Measurements from ENCODE around the gene RARB.

DNA sequence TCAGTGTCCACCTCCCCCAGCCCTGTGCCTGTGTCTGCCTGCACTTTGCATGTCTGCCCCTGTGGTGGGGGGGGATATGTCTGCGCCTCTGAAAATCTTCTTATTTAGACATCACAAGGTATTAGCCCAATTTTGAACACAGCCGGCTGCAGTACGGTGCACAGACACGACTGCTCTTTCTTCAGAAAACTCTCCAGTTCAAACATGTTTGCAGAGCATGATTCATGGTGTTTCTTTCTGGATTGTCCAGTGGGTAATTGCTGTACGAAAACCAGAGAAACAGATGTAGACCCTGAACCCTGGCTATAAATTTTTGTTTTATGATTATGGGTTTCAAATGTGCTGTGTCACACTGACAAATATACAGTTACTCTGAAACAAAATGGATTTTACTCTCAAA is 3.4 kb upstream of the RARB start:
- no peak for TF ChIP-seq POLR2AphosphoS5 (IDR thresholded peaks at IDR 0.05)
- no peak for TF ChIP-seq CTCF (IDR thresholded peaks at IDR 0.05)
- TF ChIP-seq POLR2A (IDR thresholded peaks at IDR 0.05), result no peak

Data from breast epithelium (tissue), 3 donors.